ENCODE measurements around the gene CCDC88C. TPM values are rescaled to one million over a fixed set of nuclear protein-coding genes. Genes with fewer than 3 reads are reported as not detected.

The CCDC88C gene
- total RNA-seq, 4 donors from 2014 or later = 1.1 to 2.7 (median 2.1) TPM

- no peaks in the 10 kb centered on the region for H3K27me3 ChIP-seq
- intact Hi-C loops (cut with DNase I; ENCODE audit: low total_unique reads) (no loop called here), in situ Hi-C loops (cut with MboI; ENCODE audit: low sequenced_read_pairs in 4 of 4) (no loop called here)
- no peaks in the 10 kb centered on the region for H3K9me3 ChIP-seq
- DNase-seq (no peak), ATAC-seq (no peak)
- H3K36me3 ChIP-seq = no peaks in the 10 kb centered on the region
- H3K4me3 ChIP-seq = no peak overlapping the region
- H3K27ac ChIP-seq = peak overlapping the region in 1 of 4 donors; percentile 10
- TF ChIP-seq POLR2A (IDR thresholded peaks at IDR 0.05) = no peak
- peaks cover 0 to 4% of the 10 kb centered on the region in 2 donors for H3K4me1 ChIP-seq
Measured at GRCh38 chr14:91352728-91353692, 64.6 kb downstream of the CCDC88C start.

- no peaks in the 10 kb centered on the region for H3K36me3 ChIP-seq
- H3K27ac ChIP-seq = peak overlapping the region in 1 of 4 donors; percentile 10
- DNase-seq (no peak), ATAC-seq (no peak)
- H3K4me3 ChIP-seq = no peak overlapping the region
- in situ Hi-C loops (cut with MboI; ENCODE audit: low sequenced_read_pairs in 4 of 4) = no loop called here
- H3K9me3 ChIP-seq = no peaks in the 10 kb centered on the region
- H3K4me1 ChIP-seq = peaks cover 0 to 4% of the 10 kb centered on the region in 2 donors
- TF ChIP-seq POLR2A (IDR thresholded peaks at IDR 0.05) = no peak
- TF ChIP-seq, protein P1, sequence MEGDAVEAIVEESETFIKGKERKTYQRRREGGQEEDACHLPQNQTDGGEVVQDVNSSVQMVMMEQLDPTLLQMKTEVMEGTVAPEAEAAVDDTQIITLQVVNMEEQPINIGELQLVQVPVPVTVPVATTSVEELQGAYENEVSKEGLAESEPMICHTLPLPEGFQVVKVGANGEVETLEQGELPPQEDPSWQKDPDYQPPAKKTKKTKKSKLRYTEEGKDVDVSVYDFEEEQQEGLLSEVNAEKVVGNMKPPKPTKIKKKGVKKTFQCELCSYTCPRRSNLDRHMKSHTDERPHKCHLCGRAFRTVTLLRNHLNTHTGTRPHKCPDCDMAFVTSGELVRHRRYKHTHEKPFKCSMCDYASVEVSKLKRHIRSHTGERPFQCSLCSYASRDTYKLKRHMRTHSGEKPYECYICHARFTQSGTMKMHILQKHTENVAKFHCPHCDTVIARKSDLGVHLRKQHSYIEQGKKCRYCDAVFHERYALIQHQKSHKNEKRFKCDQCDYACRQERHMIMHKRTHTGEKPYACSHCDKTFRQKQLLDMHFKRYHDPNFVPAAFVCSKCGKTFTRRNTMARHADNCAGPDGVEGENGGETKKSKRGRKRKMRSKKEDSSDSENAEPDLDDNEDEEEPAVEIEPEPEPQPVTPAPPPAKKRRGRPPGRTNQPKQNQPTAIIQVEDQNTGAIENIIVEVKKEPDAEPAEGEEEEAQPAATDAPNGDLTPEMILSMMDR (IDR thresholded peaks at IDR 0.05 in 4 of 5, conservative IDR thresholded peaks at IDR 0.05 in 1 of 5) = no peak
- no peaks in the 10 kb centered on the region for H3K27me3 ChIP-seq
- intact Hi-C loops (cut with DNase I; ENCODE audit: low total_unique reads) = no loop called here
Measured at GRCh38 chr14:91352053-91352452, 65.6 kb downstream of the CCDC88C start.

DNA sequence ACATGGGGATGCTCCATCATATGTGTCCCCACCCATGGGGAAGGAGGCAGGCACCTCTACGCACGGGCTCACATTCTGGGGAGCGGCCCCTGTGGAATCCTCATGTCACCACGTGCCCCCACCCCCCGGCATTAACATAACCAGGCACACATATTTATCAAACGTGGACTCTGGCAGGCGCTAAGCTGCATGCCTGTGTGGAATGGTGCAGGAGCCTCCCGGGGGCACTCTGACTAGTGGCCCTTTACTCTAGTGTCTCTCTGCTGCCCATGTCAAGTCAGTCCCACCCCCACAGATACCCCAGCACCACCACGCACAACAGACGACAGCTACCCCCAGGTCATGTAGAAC is 66.1 kb downstream of the CCDC88C start:
- Histone ChIP-seq H3K4me1 (peaks cover 0 to 4% of the 10 kb centered on the region in 2 donors), H3K27me3 (no peaks in the 10 kb centered on the region), H3K9me3 (no peaks in the 10 kb centered on the region), H3K27ac (peak overlapping the region in 1 of 4 donors; percentile 2), H3K36me3 (no peaks in the 10 kb centered on the region), H3K4me3 (no peak overlapping the region)
- in situ Hi-C loops (cut with MboI; ENCODE audit: low sequenced_read_pairs in 4 of 4) = no loop called here
- DNase-seq = no peak
- TF ChIP-seq, protein P1 (IDR thresholded peaks at IDR 0.05 in 4 of 5, conservative IDR thresholded peaks at IDR 0.05 in 1 of 5) = no peak
- no peak for TF ChIP-seq POLR2A (IDR thresholded peaks at IDR 0.05)
- intact Hi-C loops (cut with DNase I; ENCODE audit: low total_unique reads) = no loop called here
- no peak for ATAC-seq

DNA sequence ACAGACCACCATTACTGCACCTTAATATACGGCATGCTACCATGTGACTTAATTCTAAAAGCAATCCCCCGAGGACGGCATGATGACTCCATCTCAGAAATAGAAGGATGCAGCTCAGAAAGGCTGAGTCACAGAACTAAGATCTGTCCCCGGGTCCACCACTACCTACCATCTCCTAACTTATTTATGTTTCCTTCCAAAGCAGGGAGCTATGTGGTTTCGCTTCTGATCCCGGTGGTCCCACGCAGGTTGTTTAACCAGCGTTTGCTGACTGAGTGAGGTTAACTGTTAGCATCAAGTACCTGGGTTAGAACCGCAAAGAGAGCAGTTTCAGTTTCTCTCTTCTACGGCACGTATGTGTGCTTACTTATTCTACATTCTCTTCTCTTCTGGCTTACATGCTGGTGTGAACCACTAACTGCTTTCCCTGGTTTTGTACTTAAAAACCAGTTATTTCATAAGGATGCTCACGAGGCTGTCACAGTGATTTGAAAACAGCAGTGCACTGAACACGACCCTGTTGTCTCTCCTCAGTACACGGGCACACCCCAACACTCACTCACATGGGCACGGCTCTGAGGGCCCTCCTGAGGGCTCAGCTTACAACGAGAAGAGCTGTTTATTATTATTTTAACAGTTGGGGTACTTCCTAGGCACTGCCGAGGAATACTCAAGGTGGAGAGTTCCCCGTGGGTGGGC is 66.7 kb downstream of the CCDC88C start:
- DNase-seq (no peak), ATAC-seq (no peak)
- H3K4me1 ChIP-seq = peaks cover 0 to 4% of the 10 kb centered on the region in 2 donors
- no peak for TF ChIP-seq POLR2A (IDR thresholded peaks at IDR 0.05)
- TF ChIP-seq, protein P1 (IDR thresholded peaks at IDR 0.05 in 4 of 5, conservative IDR thresholded peaks at IDR 0.05 in 1 of 5) = no peak
- H3K27ac ChIP-seq = peak overlapping the region in 1 of 4 donors; percentile 2
- intact Hi-C loops (cut with DNase I; ENCODE audit: low total_unique reads) (no loop called here), in situ Hi-C loops (cut with MboI; ENCODE audit: low sequenced_read_pairs in 4 of 4) (no loop called here)
- no peaks in the 10 kb centered on the region for H3K27me3 ChIP-seq
- H3K9me3 ChIP-seq = no peaks in the 10 kb centered on the region
- peak overlapping the region in 1 of 4 donors; percentile 23 for H3K4me3 ChIP-seq
- H3K36me3 ChIP-seq = no peaks in the 10 kb centered on the region

- DNase-seq = no peak
- intact Hi-C loops (cut with DNase I; ENCODE audit: low total_unique reads) = no loop called here
- in situ Hi-C loops (cut with MboI; ENCODE audit: low sequenced_read_pairs in 4 of 4) = no loop called here
Measured at GRCh38 chr14:91350483-91350812, 67.2 kb downstream of the CCDC88C start.

More at GRCh38 chr14:91350483-91350812, 67.2 kb downstream of the CCDC88C start:
- no peak for ATAC-seq
- no peak for TF ChIP-seq POLR2A (IDR thresholded peaks at IDR 0.05)
- TF ChIP-seq, protein P1 (IDR thresholded peaks at IDR 0.05 in 4 of 5, conservative IDR thresholded peaks at IDR 0.05 in 1 of 5) = no peak
- Histone ChIP-seq H3K27ac (no peak overlapping the region), H3K27me3 (no peaks in the 10 kb centered on the region), H3K4me1 (peaks cover 0 to 4% of the 10 kb centered on the region in 2 donors), H3K36me3 (no peaks in the 10 kb centered on the region), H3K4me3 (peak overlapping the region in 1 of 4 donors; percentile 23), H3K9me3 (no peaks in the 10 kb centered on the region)
